LoVo (cell line): ENCODE results near the gene FAF1.
A peak's percentile ranks its signal among the peaks of the same experiment; 100 is the strongest.

ENCODE experiments used
- DNase-seq: peaks from one replicate; pipeline ENCODE4 v3.0.0-alpha.2; 2016; ENCODE audit warnings: low spot score

FAF1 gene

GRCh38 chr1:50490640-50491039 is 469.4 kb downstream of the FAF1 start:
- DNase-seq, result no peak

- no peak for DNase-seq
Observed at GRCh38 chr1:50488876-50489275, 471.2 kb downstream of the FAF1 start.

- DNase-seq, result no peak
Observed at GRCh38 chr1:50488356-50488755, 471.7 kb downstream of the FAF1 start.

- no peak for DNase-seq
Observed at GRCh38 chr1:50487725-50488124, 472.3 kb downstream of the FAF1 start.

GRCh38 chr1:50481142-50481736 is 478.8 kb downstream of the FAF1 start:
- DNase-seq, result no peak

GRCh38 chr1:50476800-50477199 is 483.3 kb downstream of the FAF1 start:
- no peak for DNase-seq

GRCh38 chr1:50474859-50475809 is 484.9 kb downstream of the FAF1 start:
- peak; percentile 44 for DNase-seq

GRCh38 chr1:50473513-50473912 is 486.6 kb downstream of the FAF1 start:
- DNase-seq, result no peak

GRCh38 chr1:50471967-50472366 is 488.1 kb downstream of the FAF1 start:
- no peak for DNase-seq

- no peak for DNase-seq
Observed at GRCh38 chr1:50462964-50463363, 497.1 kb downstream of the FAF1 start.

- DNase-seq, result no peak
Observed at GRCh38 chr1:50458507-50458906, 501.6 kb downstream of the FAF1 start.

- DNase-seq, result no peak
Observed at GRCh38 chr1:50454911-50455310, 505.2 kb downstream of the FAF1 start.

- DNase-seq, result no peak
Observed at GRCh38 chr1:50453266-50453665, 506.8 kb downstream of the FAF1 start.

- no peak for DNase-seq
Observed at GRCh38 chr1:50452700-50453099, 507.4 kb downstream of the FAF1 start.

GRCh38 chr1:50450861-50451653 is 509.0 kb downstream of the FAF1 start:
- no peak for DNase-seq

GRCh38 chr1:50447961-50448360 is 512.1 kb downstream of the FAF1 start:
- no peak for DNase-seq

GRCh38 chr1:50441183-50441582 is 518.9 kb downstream of the FAF1 start:
- no peak for DNase-seq

GRCh38 chr1:50438945-50439344 is 521.1 kb downstream of the FAF1 start:
- DNase-seq, result no peak

GRCh38 chr1:50436489-50436888 is 523.6 kb downstream of the FAF1 start:
- DNase-seq, result no peak

- no peak for DNase-seq
Observed at GRCh38 chr1:50430010-50430405, 530.1 kb downstream of the FAF1 start.

GRCh38 chr1:50427818-50428779 is 532.0 kb downstream of the FAF1 start:
- no peak for DNase-seq
